ENCODE results near the gene HOXC12. TPM values are rescaled to one million over a fixed set of nuclear protein-coding genes. Genes with fewer than 3 reads are reported as not detected.

HOXC12 gene
- total RNA-seq, 1 donor from 2014 or later: not detected

GRCh38 chr12:53961025-53961761 lies 6.5 kb downstream of the HOXC12 start:
- H3K4me2 ChIP-seq (ENCODE audit: low read length): no peak overlapping the region
- no peaks in the 10 kb centered on the region for H3K79me2 ChIP-seq (ENCODE audit: insufficient read depth, low read length)
- Mint-ChIP-seq H3K4me3 (ENCODE audit: unreplicated experiment) (no peak overlapping the region), H3K36me3 (ENCODE audit: low read depth, unreplicated experiment) (no peaks in the 10 kb centered on the region), H3K4me1 (ENCODE audit: low read depth, unreplicated experiment) (no peaks in the 10 kb centered on the region), H3K27me3 (ENCODE audit: low read depth, unreplicated experiment) (peaks cover 89% of the 10 kb centered on the region), H3K27ac (ENCODE audit: unreplicated experiment) (no peak overlapping the region), H3K9me3 (ENCODE audit: unreplicated experiment) (peaks cover 28% of the 10 kb centered on the region)
- DNase-seq (ENCODE audit: low read depth) (no peak), FAIRE-seq (no peak)
- no peak overlapping the region for H3K27ac ChIP-seq (ENCODE audit: low read depth, low read length)
- H3K4me3 ChIP-seq (ENCODE audit: insufficient read depth, low read depth, low read length): no peak overlapping the region
- peak; percentile 94 for TF ChIP-seq EZH2 (IDR thresholded peaks at IDR 0.05; ENCODE audit: insufficient read depth, low read length)
- TF ChIP-seq CTCF (IDR thresholded peaks at IDR 0.05; ENCODE audit: insufficient read depth, low read depth, low read length): no peak
- peaks cover 93% of the 10 kb centered on the region for H3K27me3 ChIP-seq (ENCODE audit: insufficient read depth, low read length)
- H3K36me3 ChIP-seq (ENCODE audit: insufficient read depth, low read length): no peaks in the 10 kb centered on the region
- H3K4me1 ChIP-seq (ENCODE audit: insufficient read depth, low read length): no peaks in the 10 kb centered on the region
- no peak overlapping the region for H2AFZ ChIP-seq (ENCODE audit: low read depth, low read length)
- H4K20me1 ChIP-seq (ENCODE audit: insufficient read depth, low read length): no peaks in the 10 kb centered on the region
- H3K9me3 ChIP-seq (ENCODE audit: insufficient read depth, low read depth, low read length): peaks cover 7% of the 10 kb centered on the region
- H3K9ac ChIP-seq (ENCODE audit: low read length): no peak overlapping the region

DNA sequence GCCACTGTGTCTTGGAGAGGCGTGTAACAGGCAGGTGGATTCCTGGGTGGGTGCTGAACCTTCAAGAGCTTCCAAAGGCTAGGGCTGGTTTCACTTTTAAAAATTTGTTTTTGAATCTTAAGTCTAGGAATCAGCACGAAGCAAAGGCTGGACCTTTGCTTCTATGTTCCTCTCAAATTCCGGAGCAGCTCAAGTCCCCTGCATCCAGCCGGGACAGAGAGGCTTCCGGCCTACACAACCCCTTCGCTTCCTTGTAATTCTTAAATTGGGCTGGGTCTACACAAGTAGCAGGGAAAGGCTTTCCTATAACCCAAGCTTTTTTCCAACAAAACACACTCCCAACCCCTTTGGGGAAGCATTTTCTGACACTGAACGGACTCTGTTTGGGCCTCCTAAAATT lies 8.3 kb downstream of the HOXC12 start:
- TF ChIP-seq CTCF (IDR thresholded peaks at IDR 0.05; ENCODE audit: insufficient read depth, low read depth, low read length) (no peak), EZH2 (IDR thresholded peaks at IDR 0.05; ENCODE audit: insufficient read depth, low read length) (no peak)
- Histone ChIP-seq H3K79me2 (ENCODE audit: insufficient read depth, low read length) (no peaks in the 10 kb centered on the region), H3K36me3 (ENCODE audit: insufficient read depth, low read length) (no peaks in the 10 kb centered on the region), H3K27ac (ENCODE audit: low read depth, low read length) (no peak overlapping the region), H4K20me1 (ENCODE audit: insufficient read depth, low read length) (no peaks in the 10 kb centered on the region), H3K9me3 (ENCODE audit: insufficient read depth, low read depth, low read length) (peaks cover 7% of the 10 kb centered on the region), H3K4me1 (ENCODE audit: insufficient read depth, low read length) (no peaks in the 10 kb centered on the region), H3K9ac (ENCODE audit: low read length) (no peak overlapping the region), H3K4me2 (ENCODE audit: low read length) (no peak overlapping the region), H2AFZ (ENCODE audit: low read depth, low read length) (no peak overlapping the region), H3K4me3 (ENCODE audit: insufficient read depth, low read depth, low read length) (no peak overlapping the region), H3K27me3 (ENCODE audit: insufficient read depth, low read length) (peaks cover 95% of the 10 kb centered on the region)
- Mint-ChIP-seq H3K27me3 (ENCODE audit: low read depth, unreplicated experiment) (peaks cover 90% of the 10 kb centered on the region), H3K9me3 (ENCODE audit: unreplicated experiment) (peaks cover 26% of the 10 kb centered on the region), H3K36me3 (ENCODE audit: low read depth, unreplicated experiment) (no peaks in the 10 kb centered on the region), H3K4me1 (ENCODE audit: low read depth, unreplicated experiment) (no peaks in the 10 kb centered on the region), H3K27ac (ENCODE audit: unreplicated experiment) (no peak overlapping the region), H3K4me3 (ENCODE audit: unreplicated experiment) (no peak overlapping the region)
- no peak for DNase-seq (ENCODE audit: low read depth)
- FAIRE-seq: no peak

Data from astrocyte (in vitro differentiated cells and primary cell).